ENCODE measurements around the gene THSD7B.

Gene THSD7B

DNA sequence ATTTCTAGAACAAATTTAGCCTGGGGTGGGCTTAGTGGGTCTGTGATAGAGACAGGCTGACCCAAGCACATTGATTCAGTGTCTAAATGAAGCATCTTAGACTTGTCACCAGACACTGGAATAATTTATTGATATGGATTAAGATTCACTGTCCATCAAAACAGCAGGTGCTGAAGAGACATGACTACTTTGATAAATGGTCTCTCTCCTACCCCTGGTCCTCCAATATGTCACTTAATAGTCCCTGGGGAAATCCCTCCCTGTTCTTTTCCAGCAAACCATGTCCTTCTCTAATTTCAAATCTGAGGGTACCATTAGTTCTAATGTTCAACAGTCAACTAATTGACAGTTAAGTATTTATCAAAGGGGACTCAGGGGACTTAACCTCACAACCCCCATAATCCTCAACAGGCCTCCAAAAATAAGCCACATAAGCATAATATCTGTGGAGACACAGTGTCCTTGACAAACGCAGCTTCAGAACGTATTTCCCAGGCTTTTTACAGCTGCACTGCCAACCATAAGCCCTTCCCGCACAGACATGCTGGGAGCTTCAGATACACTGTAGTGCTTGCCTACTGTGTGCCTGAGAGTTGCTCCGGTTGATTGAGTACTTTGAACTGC, 391.0 kb downstream of the THSD7B start:
- no peaks in the 10 kb centered on the region for H3K4me1 ChIP-seq (ENCODE audit: control insufficient read depth in 1 of 2, insufficient read depth in 2 of 2, low read length in 2 of 2)
- H3K27ac ChIP-seq (ENCODE audit: low read depth, low read length): no peak overlapping the region
- H3K36me3 ChIP-seq (ENCODE audit: control insufficient read depth in 1 of 2, insufficient read depth in 2 of 2, low read length in 2 of 2): no peaks in the 10 kb centered on the region
- H3K9me3 ChIP-seq (ENCODE audit: control insufficient read depth in 1 of 2, low read length in 2 of 2): no peaks in the 10 kb centered on the region
- H3K9ac ChIP-seq (ENCODE audit: low read depth in 1 of 2, low read length in 2 of 2): no peak overlapping the region
- no peaks in the 10 kb centered on the region for H3K27me3 ChIP-seq (ENCODE audit: control insufficient read depth in 1 of 2, insufficient read depth in 2 of 2, low read length in 2 of 2)
- H3K4me3 ChIP-seq (ENCODE audit: low read depth in 1 of 2, low read length in 2 of 2): no peak overlapping the region

DNA sequence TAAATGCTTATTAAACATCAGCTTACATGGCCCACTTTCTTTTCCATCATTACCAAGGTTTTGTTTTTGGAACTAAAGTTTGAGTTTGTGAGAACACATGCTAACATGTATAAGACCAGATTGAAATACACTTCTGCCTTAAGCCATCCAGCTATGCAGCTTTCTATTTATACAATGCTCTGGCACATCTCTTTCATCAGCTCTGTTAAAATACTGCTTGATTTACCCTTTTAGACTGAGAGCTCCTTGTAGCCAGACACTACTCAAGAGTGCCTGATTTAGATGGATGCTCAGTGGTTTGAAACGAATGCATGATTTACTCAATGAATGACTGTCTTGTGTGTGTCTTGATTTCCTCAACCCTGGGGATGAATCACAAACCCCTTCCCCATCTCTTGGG, 392.5 kb downstream of the THSD7B start:
- Histone ChIP-seq H3K4me1 (ENCODE audit: control insufficient read depth in 1 of 2, insufficient read depth in 2 of 2, low read length in 2 of 2) (no peaks in the 10 kb centered on the region), H3K9me3 (ENCODE audit: control insufficient read depth in 1 of 2, low read length in 2 of 2) (no peaks in the 10 kb centered on the region), H3K27ac (ENCODE audit: low read depth, low read length) (no peak overlapping the region), H3K27me3 (ENCODE audit: control insufficient read depth in 1 of 2, insufficient read depth in 2 of 2, low read length in 2 of 2) (no peaks in the 10 kb centered on the region), H3K36me3 (ENCODE audit: control insufficient read depth in 1 of 2, insufficient read depth in 2 of 2, low read length in 2 of 2) (no peaks in the 10 kb centered on the region), H3K4me3 (ENCODE audit: low read depth in 1 of 2, low read length in 2 of 2) (no peak overlapping the region), H3K9ac (ENCODE audit: low read depth in 1 of 2, low read length in 2 of 2) (no peak overlapping the region)

DNA sequence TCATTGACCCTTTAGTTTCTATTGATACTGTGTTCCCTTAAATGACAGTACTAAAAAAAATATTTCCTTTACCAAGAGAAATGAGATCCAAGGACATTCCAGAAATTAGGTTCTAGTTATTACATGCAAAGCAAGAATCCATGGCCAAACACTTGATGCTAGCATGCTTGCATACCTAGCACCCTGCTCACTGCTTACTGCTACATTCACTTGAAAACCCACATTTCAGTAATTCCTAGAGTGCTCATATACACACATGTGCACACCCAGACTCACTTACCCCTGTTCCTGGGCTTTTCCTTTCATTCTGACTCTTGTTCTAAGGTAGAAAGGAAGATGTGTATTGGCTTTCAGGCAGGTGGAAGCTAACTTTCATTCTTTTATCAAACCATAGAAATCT, 395.9 kb downstream of the THSD7B start:
- no peak overlapping the region for H3K4me3 ChIP-seq (ENCODE audit: low read depth in 1 of 2, low read length in 2 of 2)
- no peaks in the 10 kb centered on the region for H3K4me1 ChIP-seq (ENCODE audit: control insufficient read depth in 1 of 2, insufficient read depth in 2 of 2, low read length in 2 of 2)
- no peaks in the 10 kb centered on the region for H3K9me3 ChIP-seq (ENCODE audit: control insufficient read depth in 1 of 2, low read length in 2 of 2)
- H3K27ac ChIP-seq (ENCODE audit: low read depth, low read length): no peak overlapping the region
- no peaks in the 10 kb centered on the region for H3K27me3 ChIP-seq (ENCODE audit: control insufficient read depth in 1 of 2, insufficient read depth in 2 of 2, low read length in 2 of 2)
- H3K36me3 ChIP-seq (ENCODE audit: control insufficient read depth in 1 of 2, insufficient read depth in 2 of 2, low read length in 2 of 2): no peaks in the 10 kb centered on the region
- no peak overlapping the region for H3K9ac ChIP-seq (ENCODE audit: low read depth in 1 of 2, low read length in 2 of 2)

DNA sequence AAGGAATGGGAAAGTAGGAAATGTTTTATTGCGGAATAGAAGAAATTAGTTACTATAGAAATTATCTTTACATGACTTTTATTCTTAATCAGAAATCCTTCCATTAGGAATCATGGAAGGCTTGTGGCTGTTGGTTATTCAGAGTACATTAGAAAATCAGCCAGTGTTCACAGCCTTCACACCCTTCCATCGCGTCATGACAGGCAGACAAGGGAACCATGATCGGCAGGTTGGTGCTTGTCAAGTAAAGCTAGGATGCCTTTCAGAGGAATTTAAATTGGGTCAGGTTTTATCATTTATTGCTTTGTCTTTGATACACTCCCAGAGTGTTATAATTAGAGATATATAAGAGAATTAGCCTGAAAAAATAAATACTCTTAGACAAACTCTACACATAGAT, 400.6 kb downstream of the THSD7B start:
- Histone ChIP-seq H3K27me3 (ENCODE audit: control insufficient read depth in 1 of 2, insufficient read depth in 2 of 2, low read length in 2 of 2) (no peaks in the 10 kb centered on the region), H3K9me3 (ENCODE audit: control insufficient read depth in 1 of 2, low read length in 2 of 2) (no peaks in the 10 kb centered on the region), H3K36me3 (ENCODE audit: control insufficient read depth in 1 of 2, insufficient read depth in 2 of 2, low read length in 2 of 2) (no peaks in the 10 kb centered on the region), H3K4me1 (ENCODE audit: control insufficient read depth in 1 of 2, insufficient read depth in 2 of 2, low read length in 2 of 2) (no peaks in the 10 kb centered on the region), H3K27ac (ENCODE audit: low read depth, low read length) (no peak overlapping the region), H3K4me3 (ENCODE audit: low read depth in 1 of 2, low read length in 2 of 2) (no peak overlapping the region), H3K9ac (ENCODE audit: low read depth in 1 of 2, low read length in 2 of 2) (no peak overlapping the region)

DNA sequence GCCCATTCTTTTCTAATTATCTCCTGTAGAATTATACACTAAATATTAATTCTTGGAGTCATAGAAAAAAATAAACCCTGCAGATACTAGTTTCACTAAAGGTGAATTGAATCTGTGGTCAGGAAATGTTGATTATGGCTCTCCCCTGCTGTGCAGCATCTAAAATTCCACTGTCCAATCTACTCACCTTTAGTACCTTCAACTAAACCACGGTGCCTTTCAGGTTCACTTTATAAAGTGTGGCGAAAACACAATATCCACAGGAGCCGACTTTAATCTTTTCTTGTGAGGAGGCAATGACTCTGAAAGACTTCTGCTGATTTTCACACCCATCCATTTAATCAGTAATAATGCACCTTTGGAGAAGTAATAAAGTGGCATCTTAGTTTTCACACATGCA, 402.3 kb downstream of the THSD7B start:
- H3K27me3 ChIP-seq (ENCODE audit: control insufficient read depth in 1 of 2, insufficient read depth in 2 of 2, low read length in 2 of 2): no peaks in the 10 kb centered on the region
- no peak overlapping the region for H3K4me3 ChIP-seq (ENCODE audit: low read depth in 1 of 2, low read length in 2 of 2)
- H3K9me3 ChIP-seq (ENCODE audit: control insufficient read depth in 1 of 2, low read length in 2 of 2): no peaks in the 10 kb centered on the region
- no peaks in the 10 kb centered on the region for H3K4me1 ChIP-seq (ENCODE audit: control insufficient read depth in 1 of 2, insufficient read depth in 2 of 2, low read length in 2 of 2)
- no peaks in the 10 kb centered on the region for H3K36me3 ChIP-seq (ENCODE audit: control insufficient read depth in 1 of 2, insufficient read depth in 2 of 2, low read length in 2 of 2)
- no peak overlapping the region for H3K9ac ChIP-seq (ENCODE audit: low read depth in 1 of 2, low read length in 2 of 2)
- no peak overlapping the region for H3K27ac ChIP-seq (ENCODE audit: low read depth, low read length)

DNA sequence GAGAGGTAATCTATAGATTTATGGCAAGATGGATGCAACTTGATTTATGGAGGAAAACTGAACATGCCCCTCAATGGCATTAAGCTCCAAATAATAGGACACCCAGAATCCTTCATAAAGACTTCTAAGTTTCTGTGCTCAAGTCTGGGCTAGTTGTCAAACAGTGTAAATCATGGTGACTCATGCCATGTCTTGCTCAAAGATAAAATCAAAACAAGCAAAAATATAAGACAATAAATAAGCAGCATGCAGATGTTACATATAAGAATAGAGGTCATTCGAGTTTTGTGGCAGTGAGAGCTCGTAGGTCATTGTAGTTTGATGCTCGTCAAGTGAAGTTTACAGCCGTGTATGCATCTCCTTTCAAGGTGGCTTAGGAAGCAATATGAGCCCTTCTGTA, 403.2 kb downstream of the THSD7B start:
- no peaks in the 10 kb centered on the region for H3K9me3 ChIP-seq (ENCODE audit: control insufficient read depth in 1 of 2, low read length in 2 of 2)
- H3K27ac ChIP-seq (ENCODE audit: low read depth, low read length): no peak overlapping the region
- no peaks in the 10 kb centered on the region for H3K4me1 ChIP-seq (ENCODE audit: control insufficient read depth in 1 of 2, insufficient read depth in 2 of 2, low read length in 2 of 2)
- H3K36me3 ChIP-seq (ENCODE audit: control insufficient read depth in 1 of 2, insufficient read depth in 2 of 2, low read length in 2 of 2): no peaks in the 10 kb centered on the region
- no peak overlapping the region for H3K9ac ChIP-seq (ENCODE audit: low read depth in 1 of 2, low read length in 2 of 2)
- H3K4me3 ChIP-seq (ENCODE audit: low read depth in 1 of 2, low read length in 2 of 2): no peak overlapping the region
- no peaks in the 10 kb centered on the region for H3K27me3 ChIP-seq (ENCODE audit: control insufficient read depth in 1 of 2, insufficient read depth in 2 of 2, low read length in 2 of 2)

DNA sequence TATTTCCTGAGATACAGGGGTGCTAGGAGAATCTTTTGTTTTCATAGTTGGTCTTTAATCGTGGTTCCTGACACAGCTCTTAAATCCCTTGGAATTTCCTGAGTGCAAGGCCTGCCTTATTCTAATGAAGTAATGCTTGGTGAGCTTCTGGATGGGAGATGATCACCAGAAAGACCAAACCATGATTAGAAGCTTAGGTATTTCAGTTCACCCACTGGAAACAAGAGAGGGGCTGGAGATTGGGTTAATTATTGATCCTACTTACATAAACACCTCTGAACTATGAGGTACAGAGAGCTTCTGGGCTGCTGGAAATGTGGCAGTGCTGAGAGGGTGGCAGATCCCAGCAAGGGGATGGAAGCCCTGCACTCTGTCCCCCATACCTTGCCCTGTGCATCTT, 406.8 kb downstream of the THSD7B start:
- H3K4me3 ChIP-seq (ENCODE audit: low read depth in 1 of 2, low read length in 2 of 2): no peak overlapping the region
- no peaks in the 10 kb centered on the region for H3K9me3 ChIP-seq (ENCODE audit: control insufficient read depth in 1 of 2, low read length in 2 of 2)
- no peaks in the 10 kb centered on the region for H3K4me1 ChIP-seq (ENCODE audit: control insufficient read depth in 1 of 2, insufficient read depth in 2 of 2, low read length in 2 of 2)
- H3K27ac ChIP-seq (ENCODE audit: low read depth, low read length): no peak overlapping the region
- H3K9ac ChIP-seq (ENCODE audit: low read depth in 1 of 2, low read length in 2 of 2): no peak overlapping the region
- no peaks in the 10 kb centered on the region for H3K36me3 ChIP-seq (ENCODE audit: control insufficient read depth in 1 of 2, insufficient read depth in 2 of 2, low read length in 2 of 2)
- no peaks in the 10 kb centered on the region for H3K27me3 ChIP-seq (ENCODE audit: control insufficient read depth in 1 of 2, insufficient read depth in 2 of 2, low read length in 2 of 2)

DNA sequence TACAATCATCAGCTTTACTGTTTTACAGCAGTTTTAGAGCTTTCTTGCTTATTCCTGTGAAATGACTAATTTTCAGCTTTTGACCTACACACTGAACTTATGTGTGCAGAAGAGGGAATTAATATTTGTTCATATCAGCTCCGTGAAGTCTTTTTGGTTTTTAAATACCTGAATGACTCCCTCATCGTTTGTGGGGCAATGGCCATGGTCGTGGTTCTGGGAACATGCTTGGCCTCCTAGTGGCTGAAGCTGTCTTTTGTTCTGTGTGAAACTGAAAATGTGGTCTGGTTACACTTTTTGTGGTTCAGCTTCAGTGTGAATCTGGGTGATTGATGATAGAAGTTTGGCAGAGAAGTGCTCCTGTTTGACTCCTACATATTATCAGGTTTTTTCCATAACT, 408.1 kb downstream of the THSD7B start:
- H3K27ac ChIP-seq (ENCODE audit: low read depth, low read length): no peak overlapping the region

DNA sequence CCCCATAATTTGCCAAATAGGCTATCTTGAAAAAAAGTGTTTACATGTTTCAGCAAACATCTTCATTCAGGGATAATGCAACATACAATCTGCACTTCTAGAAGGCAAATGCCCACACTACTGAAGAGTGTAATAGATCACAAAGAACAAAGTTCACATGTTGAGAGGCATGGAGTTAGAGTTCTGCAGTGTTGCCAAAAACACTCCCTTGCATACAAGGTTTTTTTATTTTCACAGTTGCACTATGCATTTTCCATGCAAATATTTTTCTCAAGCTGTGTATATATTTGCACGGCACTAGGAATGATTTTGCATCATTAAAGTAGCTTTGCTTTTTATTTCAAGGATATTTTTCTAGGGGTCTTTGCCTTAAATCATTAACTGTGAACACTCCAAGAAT, 409.9 kb downstream of the THSD7B start:
- Histone ChIP-seq H3K4me1 (ENCODE audit: control insufficient read depth in 1 of 2, insufficient read depth in 2 of 2, low read length in 2 of 2) (no peaks in the 10 kb centered on the region), H3K27me3 (ENCODE audit: control insufficient read depth in 1 of 2, insufficient read depth in 2 of 2, low read length in 2 of 2) (no peaks in the 10 kb centered on the region), H3K9me3 (ENCODE audit: control insufficient read depth in 1 of 2, low read length in 2 of 2) (no peaks in the 10 kb centered on the region), H3K9ac (ENCODE audit: low read depth in 1 of 2, low read length in 2 of 2) (no peak overlapping the region), H3K27ac (ENCODE audit: low read depth, low read length) (no peak overlapping the region), H3K36me3 (ENCODE audit: control insufficient read depth in 1 of 2, insufficient read depth in 2 of 2, low read length in 2 of 2) (no peaks in the 10 kb centered on the region), H3K4me3 (ENCODE audit: low read depth in 1 of 2, low read length in 2 of 2) (no peak overlapping the region)

More for the DNA sequence above, 408.1 kb downstream of the THSD7B start:
- Histone ChIP-seq H3K27me3 (ENCODE audit: control insufficient read depth in 1 of 2, insufficient read depth in 2 of 2, low read length in 2 of 2) (no peaks in the 10 kb centered on the region), H3K4me1 (ENCODE audit: control insufficient read depth in 1 of 2, insufficient read depth in 2 of 2, low read length in 2 of 2) (no peaks in the 10 kb centered on the region), H3K9me3 (ENCODE audit: control insufficient read depth in 1 of 2, low read length in 2 of 2) (no peaks in the 10 kb centered on the region), H3K36me3 (ENCODE audit: control insufficient read depth in 1 of 2, insufficient read depth in 2 of 2, low read length in 2 of 2) (no peaks in the 10 kb centered on the region), H3K9ac (ENCODE audit: low read depth in 1 of 2, low read length in 2 of 2) (no peak overlapping the region), H3K4me3 (ENCODE audit: low read depth in 1 of 2, low read length in 2 of 2) (no peak overlapping the region)

DNA sequence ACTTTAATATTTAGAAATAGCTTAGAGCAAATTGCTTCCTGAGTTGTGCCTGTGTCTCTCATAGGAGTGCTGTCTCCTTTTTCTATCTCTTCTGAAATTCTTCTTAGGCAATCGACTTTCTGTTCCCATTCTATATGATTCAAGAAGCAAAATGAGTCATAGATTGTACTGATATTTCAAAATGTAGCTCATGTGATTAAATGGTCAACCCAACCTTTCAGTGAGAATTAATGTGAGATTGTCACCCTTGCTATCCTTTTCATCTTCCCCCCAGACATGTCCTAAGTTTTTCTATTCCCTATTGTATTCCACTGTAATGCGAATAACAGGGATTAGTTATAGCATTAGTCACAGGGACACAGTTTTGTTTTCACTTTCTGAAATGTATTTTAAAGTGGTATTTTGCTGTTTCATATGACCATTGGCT, 413.6 kb downstream of the THSD7B start:
- Histone ChIP-seq H3K27me3 (ENCODE audit: control insufficient read depth in 1 of 2, insufficient read depth in 2 of 2, low read length in 2 of 2) (no peaks in the 10 kb centered on the region), H3K27ac (ENCODE audit: low read depth, low read length) (no peak overlapping the region), H3K36me3 (ENCODE audit: control insufficient read depth in 1 of 2, insufficient read depth in 2 of 2, low read length in 2 of 2) (no peaks in the 10 kb centered on the region), H3K9me3 (ENCODE audit: control insufficient read depth in 1 of 2, low read length in 2 of 2) (no peaks in the 10 kb centered on the region), H3K9ac (ENCODE audit: low read depth in 1 of 2, low read length in 2 of 2) (no peak overlapping the region), H3K4me1 (ENCODE audit: control insufficient read depth in 1 of 2, insufficient read depth in 2 of 2, low read length in 2 of 2) (no peaks in the 10 kb centered on the region), H3K4me3 (ENCODE audit: low read depth in 1 of 2, low read length in 2 of 2) (no peak overlapping the region)

DNA sequence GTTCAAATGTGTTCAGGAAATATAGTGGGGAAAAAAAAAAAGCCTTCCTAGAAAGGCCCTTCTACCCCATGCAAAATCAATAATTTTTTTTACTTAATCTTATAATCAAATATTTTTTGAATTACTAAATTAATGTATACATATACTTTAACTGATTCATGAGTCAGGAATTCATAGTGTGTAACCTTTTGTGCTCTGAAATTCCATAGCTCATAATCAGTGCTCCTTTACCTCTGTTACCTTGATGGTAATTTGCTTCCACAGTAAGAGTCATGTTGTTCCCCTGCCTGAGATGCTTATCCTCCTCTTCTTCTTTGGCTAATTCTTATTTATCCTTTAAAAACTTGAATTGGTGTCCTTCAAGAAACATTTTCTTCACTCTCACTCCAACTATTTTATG, 414.2 kb downstream of the THSD7B start:
- Histone ChIP-seq H3K9ac (ENCODE audit: low read depth in 1 of 2, low read length in 2 of 2) (no peak overlapping the region), H3K36me3 (ENCODE audit: control insufficient read depth in 1 of 2, insufficient read depth in 2 of 2, low read length in 2 of 2) (no peaks in the 10 kb centered on the region), H3K9me3 (ENCODE audit: control insufficient read depth in 1 of 2, low read length in 2 of 2) (no peaks in the 10 kb centered on the region), H3K4me3 (ENCODE audit: low read depth in 1 of 2, low read length in 2 of 2) (no peak overlapping the region), H3K27ac (ENCODE audit: low read depth, low read length) (no peak overlapping the region), H3K4me1 (ENCODE audit: control insufficient read depth in 1 of 2, insufficient read depth in 2 of 2, low read length in 2 of 2) (no peaks in the 10 kb centered on the region), H3K27me3 (ENCODE audit: control insufficient read depth in 1 of 2, insufficient read depth in 2 of 2, low read length in 2 of 2) (no peaks in the 10 kb centered on the region)

Data from duodenal mucosa (tissue), 2 donors.